ENCODE results near the gene TRIM24. TPM values are rescaled to one million over a fixed set of nuclear protein-coding genes. Genes with fewer than 3 reads are reported as not detected.
"Not testable (repeated sequence)": the region's sequence is repeated elsewhere in the genome, so short reads cannot be mapped to it uniquely, and the experiment has no call there.

The TRIM24 gene
- total RNA-seq, 2 donors from 2014 or later = 4.7 to 9.1 TPM

DNA sequence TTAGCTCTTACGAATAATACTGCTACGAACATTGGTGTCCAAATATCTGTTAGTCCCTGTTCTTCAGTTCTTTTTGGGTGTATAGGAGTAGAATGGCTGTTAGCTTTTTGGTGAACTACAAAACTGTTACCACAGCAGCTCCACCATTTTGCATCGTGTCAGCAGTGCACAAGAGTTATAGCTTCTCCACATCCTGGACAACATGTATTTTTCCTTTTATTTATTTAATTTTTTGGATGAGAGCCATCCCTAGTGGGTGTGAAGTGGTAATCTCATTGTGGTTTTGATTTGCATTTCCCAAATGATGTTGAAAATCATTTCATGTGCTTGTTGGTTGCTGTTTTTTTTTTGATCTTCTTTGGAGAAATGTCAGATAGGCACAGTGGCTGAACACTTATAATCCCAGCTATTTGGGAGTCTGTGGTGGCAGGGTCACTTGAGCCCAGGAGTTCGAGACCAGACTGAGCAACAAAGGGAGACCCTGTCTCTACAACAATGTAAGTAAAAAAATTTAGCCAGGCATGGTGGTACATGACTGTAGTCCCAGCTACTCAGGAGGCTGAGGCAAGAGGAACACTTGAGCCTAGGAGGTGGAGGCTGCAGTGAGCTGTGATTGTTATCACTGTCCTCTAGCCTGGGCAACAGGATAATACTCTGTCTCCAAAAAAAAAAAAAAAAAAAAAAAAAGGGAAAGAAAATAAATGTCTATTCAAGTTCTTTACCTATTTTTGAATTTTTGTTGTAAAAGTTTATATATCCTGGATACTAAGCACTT, 31.7 kb downstream of the TRIM24 start:
- ATAC-seq (ENCODE audit: insufficient number of reproducible peaks, low FRiP score, low read depth) = no peak

DNA sequence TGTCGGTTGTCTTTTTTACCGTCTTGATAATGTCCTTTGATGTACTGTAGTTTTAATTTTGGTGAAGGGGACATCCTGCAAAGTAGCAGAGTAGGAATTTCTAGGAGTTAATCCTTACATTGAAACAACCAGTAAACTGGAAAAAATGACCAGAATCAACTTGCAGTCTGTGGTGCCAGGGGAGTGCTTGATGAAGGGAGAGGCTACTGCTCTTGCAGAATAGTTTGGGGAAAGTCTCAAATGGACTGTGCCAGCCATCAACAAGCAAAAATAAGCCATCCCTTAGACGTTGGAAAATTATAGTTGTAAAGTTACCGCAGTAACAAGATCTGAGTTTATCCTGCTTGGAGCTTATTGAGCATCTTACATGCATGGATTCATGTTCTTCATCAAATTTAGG, 32.4 kb downstream of the TRIM24 start:
- Histone ChIP-seq H3K9me3 (no peaks in the 10 kb centered on the region), H3K27ac (no peak overlapping the region), H3K4me3 (no peak overlapping the region), H3K27me3 (replicated peaks; ENCODE audit: insufficient read depth) (no peaks in the 10 kb centered on the region), H3K4me1 (ENCODE audit: control insufficient read depth in 1 of 2, low read depth in 2 of 2) (no peaks in the 10 kb centered on the region), H3K36me3 (no peaks in the 10 kb centered on the region)
- ATAC-seq (ENCODE audit: insufficient number of reproducible peaks, low FRiP score, low read depth) (no peak), DNase-seq (ENCODE audit: low spot score) (no peak)
- TF ChIP-seq, protein P1, sequence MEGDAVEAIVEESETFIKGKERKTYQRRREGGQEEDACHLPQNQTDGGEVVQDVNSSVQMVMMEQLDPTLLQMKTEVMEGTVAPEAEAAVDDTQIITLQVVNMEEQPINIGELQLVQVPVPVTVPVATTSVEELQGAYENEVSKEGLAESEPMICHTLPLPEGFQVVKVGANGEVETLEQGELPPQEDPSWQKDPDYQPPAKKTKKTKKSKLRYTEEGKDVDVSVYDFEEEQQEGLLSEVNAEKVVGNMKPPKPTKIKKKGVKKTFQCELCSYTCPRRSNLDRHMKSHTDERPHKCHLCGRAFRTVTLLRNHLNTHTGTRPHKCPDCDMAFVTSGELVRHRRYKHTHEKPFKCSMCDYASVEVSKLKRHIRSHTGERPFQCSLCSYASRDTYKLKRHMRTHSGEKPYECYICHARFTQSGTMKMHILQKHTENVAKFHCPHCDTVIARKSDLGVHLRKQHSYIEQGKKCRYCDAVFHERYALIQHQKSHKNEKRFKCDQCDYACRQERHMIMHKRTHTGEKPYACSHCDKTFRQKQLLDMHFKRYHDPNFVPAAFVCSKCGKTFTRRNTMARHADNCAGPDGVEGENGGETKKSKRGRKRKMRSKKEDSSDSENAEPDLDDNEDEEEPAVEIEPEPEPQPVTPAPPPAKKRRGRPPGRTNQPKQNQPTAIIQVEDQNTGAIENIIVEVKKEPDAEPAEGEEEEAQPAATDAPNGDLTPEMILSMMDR (IDR thresholded peaks at IDR 0.05) = no peak

More for the DNA sequence above, 31.7 kb downstream of the TRIM24 start:
- H3K27me3 ChIP-seq (replicated peaks; ENCODE audit: insufficient read depth) = no peaks in the 10 kb centered on the region
- H3K36me3 ChIP-seq = no peaks in the 10 kb centered on the region
- H3K4me1 ChIP-seq (ENCODE audit: control insufficient read depth in 1 of 2, low read depth in 2 of 2) = no peaks in the 10 kb centered on the region
- DNase-seq (ENCODE audit: low spot score) = no peak
- no peak overlapping the region for H3K27ac ChIP-seq
- H3K4me3 ChIP-seq = no peak overlapping the region
- TF ChIP-seq, protein P1 (IDR thresholded peaks at IDR 0.05) = no peak
- no peaks in the 10 kb centered on the region for H3K9me3 ChIP-seq

DNA sequence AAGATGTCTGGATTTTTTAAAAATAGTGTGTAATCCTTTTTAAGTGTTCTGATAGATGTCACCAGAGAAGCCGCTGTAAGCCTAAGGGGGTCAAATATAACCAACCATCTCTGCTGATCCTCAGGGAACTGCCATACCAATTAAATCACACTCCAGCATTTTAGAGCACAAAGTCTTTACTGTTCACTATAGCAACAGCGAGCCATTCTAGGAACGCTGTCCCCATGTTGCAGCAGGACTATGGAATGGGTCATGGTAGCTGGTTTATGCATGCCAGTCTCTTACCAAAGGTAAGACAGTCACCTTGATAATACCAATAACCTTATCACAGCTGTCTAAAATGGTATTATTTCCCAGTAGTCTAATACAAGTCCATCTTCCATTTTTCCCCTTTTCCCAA, 33.5 kb downstream of the TRIM24 start:
- TF ChIP-seq, protein P1 (IDR thresholded peaks at IDR 0.05) = no peak
- no peaks in the 10 kb centered on the region for H3K4me1 ChIP-seq (ENCODE audit: control insufficient read depth in 1 of 2, low read depth in 2 of 2)
- no peaks in the 10 kb centered on the region for H3K9me3 ChIP-seq
- H3K27ac ChIP-seq = no peak overlapping the region
- ATAC-seq (ENCODE audit: insufficient number of reproducible peaks, low FRiP score, low read depth) = no peak
- no peak for DNase-seq (ENCODE audit: low spot score)
- no peaks in the 10 kb centered on the region for H3K27me3 ChIP-seq (replicated peaks; ENCODE audit: insufficient read depth)
- no peaks in the 10 kb centered on the region for H3K36me3 ChIP-seq
- H3K4me3 ChIP-seq = no peak overlapping the region

DNA sequence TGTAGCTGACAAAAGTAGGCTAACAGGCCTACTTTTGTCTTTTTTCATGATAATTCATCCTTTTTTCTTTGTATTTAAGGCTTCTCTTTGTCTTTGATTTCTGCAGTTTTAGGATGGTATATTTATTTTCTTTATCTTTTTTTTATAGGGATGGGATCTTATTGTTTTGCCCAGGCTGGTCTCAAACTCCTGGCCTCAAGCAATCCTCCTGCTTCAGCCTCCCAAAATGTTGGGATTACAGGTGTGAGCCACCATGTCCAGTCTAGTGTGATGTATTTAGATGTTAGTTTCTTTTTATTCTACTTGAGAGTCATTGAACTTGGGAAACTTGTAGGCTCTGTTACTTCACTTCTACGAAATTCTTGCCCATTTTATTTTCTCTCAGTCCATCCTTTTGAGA, 35.4 kb downstream of the TRIM24 start:
- no peak overlapping the region for H3K27ac ChIP-seq
- no peak overlapping the region for H3K4me3 ChIP-seq
- H3K36me3 ChIP-seq = no peaks in the 10 kb centered on the region
- H3K9me3 ChIP-seq = no peaks in the 10 kb centered on the region
- TF ChIP-seq, protein P1 (IDR thresholded peaks at IDR 0.05) = no peak
- H3K4me1 ChIP-seq (ENCODE audit: control insufficient read depth in 1 of 2, low read depth in 2 of 2) = no peaks in the 10 kb centered on the region
- no peaks in the 10 kb centered on the region for H3K27me3 ChIP-seq (replicated peaks; ENCODE audit: insufficient read depth)
- no peak for ATAC-seq (ENCODE audit: insufficient number of reproducible peaks, low FRiP score, low read depth)
- no peak for DNase-seq (ENCODE audit: low spot score)

DNA sequence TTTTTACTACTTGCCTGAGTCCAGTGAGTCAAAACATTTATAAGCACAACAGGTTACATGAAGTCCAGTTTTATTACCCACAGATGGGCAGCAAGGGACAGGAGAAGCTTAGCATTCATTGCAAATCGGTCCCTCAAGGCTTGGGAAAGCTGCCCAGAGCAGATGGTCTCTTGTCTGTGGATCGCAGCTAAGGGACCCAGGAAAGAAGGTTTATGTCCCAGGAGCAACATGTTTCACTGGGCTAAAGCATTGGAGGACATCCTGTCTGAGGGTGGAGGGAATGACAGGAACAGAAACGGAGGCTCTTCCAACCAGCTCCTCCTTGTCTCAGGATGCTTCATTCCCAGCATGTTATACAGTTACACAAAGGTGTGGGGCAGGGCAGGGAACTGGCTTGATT, 39.3 kb downstream of the TRIM24 start:
- no peaks in the 10 kb centered on the region for H3K27me3 ChIP-seq (replicated peaks; ENCODE audit: insufficient read depth)

DNA sequence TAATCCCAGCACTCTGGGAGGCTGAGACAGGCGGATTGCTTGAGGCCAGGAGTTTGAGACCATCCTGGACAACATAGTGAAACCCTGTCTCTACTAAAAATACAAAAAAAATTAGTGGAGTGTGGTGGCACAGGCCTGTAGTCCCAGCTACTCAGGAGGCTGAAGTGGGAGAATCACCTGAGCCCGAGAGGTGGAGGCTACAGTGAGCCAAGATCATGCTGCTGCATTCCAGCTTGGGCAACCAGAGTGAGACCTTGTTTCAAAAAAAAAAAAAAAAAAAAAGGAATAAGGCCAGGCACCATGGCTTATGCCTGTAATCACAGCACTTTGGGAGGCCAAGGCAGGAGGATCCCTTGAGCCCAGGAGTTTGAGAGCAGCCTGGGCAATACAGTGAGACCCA, 40.2 kb downstream of the TRIM24 start:
- not testable (repeated sequence) for H3K4me1 ChIP-seq (ENCODE audit: control insufficient read depth in 1 of 2, low read depth in 2 of 2); H3K27ac ChIP-seq; H3K36me3 ChIP-seq; DNase-seq (ENCODE audit: low spot score); H3K9me3 ChIP-seq; H3K4me3 ChIP-seq; H3K27me3 ChIP-seq (replicated peaks; ENCODE audit: insufficient read depth); ATAC-seq (ENCODE audit: insufficient number of reproducible peaks, low FRiP score, low read depth)

More for the DNA sequence above, 39.3 kb downstream of the TRIM24 start:
- no peak for ATAC-seq (ENCODE audit: insufficient number of reproducible peaks, low FRiP score, low read depth)
- TF ChIP-seq, protein P1 (IDR thresholded peaks at IDR 0.05) = no peak
- DNase-seq (ENCODE audit: low spot score) = no peak
- no peak overlapping the region for H3K27ac ChIP-seq
- H3K9me3 ChIP-seq = no peaks in the 10 kb centered on the region
- no peaks in the 10 kb centered on the region for H3K36me3 ChIP-seq
- no peaks in the 10 kb centered on the region for H3K4me1 ChIP-seq (ENCODE audit: control insufficient read depth in 1 of 2, low read depth in 2 of 2)
- H3K4me3 ChIP-seq = no peak overlapping the region

Data from thoracic aorta (tissue), 2 donors.